GM19238 (cell line): Measurements from ENCODE around the gene PAK4.
"Not testable (repeated sequence)": the region's sequence is repeated elsewhere in the genome, so short reads cannot be mapped to it uniquely, and the experiment has no call there.

Source experiments
- DNase-seq: peaks from one replicate; pipeline ENCODE4 v3.0.0; 2011; ENCODE audit warnings: low spot score; ENCODE audit not compliant: insufficient read length

Gene PAK4

DNA sequence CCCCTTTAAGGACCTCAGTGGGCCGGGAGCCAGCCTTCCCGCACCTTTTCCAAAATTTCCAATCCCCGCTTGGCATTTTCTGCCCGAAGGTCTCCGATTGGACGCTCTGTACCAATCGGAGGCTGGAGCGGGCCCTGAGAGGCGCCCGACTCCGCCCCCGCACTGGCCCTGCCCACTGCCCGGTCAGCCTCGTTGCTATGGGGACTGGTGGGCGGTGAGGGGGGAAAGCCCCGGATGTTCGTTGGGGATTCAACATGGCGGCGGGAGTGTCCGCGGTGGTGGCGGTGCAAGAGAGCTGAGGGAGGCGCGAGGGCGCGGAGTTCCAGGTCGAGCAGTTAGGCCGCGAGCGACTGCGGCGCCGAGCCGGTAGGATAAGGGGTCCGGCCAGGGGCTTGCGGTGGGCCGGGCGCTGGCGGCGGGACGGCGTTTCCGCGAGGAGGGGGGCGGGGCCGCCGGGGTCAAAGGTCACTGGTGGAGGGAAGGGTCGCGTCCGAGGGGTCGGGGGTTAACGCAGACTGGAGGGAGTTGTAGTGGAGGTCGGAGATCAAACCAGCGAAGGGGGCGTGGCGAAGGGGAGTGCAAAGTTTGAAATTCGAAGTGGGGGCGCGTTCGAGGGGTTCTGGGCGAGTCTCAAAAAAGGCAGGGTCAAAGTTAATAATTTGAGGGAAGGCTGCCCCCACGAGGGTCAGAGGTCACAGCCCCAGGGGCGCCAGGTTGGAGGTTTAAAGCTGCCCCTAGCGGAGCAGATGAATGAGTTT is at the start of gene PAK4:
Gene PAK4, plus strand, starts transcription at position 233 of the 758 bp plus-strand sequence. CDS start 43,768 bp downstream, outside the sequence.
- DNase-seq = peak; percentile 99

DNA sequence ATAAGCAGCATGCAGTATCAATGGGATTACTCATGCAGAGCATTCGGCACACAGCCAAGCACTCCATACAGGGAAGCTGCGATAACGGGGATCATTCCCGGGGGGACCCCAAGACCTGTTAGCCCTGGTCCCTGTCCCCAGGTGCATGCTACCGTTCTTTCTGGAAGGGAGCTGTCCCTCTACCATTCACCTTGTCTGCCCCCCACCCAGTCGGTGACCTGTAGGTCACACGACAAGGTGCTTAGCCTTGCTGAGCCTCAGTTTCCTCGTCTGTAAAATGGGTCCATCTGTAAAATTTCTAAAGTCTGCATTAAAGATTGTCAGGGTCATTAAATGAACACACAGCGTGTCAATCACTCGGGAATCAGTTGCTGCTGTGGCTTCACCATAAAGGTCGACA is 48.3 kb upstream of the PAK4 start:
- no peak for DNase-seq

DNA sequence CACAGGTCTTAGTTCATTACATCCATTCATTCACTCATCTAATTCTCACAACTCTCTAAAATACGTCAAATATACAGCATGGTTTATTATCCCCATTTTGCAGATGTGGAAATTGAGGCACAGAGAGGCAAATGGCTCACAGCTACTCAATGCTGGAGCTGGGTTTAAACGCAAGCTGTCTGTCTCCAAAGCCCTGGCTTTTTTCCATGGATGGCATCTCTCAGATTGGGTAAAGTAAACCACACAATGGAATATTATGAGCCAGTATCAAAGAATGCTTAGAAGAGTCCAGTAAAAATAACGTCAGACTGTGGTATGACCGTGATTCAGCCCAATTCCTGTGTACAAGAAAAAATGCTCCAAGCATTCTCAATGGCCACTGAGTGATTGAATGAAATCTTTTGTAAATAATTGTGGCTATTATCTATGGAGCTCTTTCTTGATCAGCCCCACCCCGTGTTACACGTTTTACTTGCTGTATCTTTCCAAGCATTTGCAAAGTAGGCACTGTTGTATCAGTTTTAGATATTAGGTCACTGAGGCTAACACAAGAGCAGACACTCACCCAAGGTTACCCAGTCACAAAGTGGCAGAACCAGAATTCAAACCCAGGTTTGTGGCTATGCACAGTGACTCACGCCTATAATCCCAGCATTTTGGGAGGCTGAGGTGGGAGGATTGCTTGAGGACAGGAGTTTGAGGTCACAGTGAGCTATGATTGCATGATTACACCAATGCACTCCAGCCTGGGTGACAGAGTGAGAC is 47.0 kb upstream of the PAK4 start:
- no peak for DNase-seq

DNA sequence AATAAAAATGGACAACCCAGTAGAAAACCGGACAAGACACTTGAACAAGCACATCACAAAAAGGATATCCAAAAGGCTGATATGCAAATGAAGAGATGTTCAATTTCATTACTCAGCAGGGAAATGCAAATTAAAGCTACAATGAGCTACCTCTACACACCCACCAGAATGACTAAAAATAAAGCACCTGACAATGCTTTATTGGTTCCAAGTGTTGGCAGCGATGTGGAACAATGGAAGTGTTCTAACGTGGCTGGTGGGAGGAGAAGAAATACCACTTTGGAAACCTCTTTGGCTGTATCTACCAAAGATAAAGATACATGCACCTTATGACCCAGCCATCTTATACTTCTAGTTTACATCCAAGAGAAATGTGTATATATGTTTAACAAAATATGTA is 45.2 kb upstream of the PAK4 start:
- DNase-seq = no peak

DNA sequence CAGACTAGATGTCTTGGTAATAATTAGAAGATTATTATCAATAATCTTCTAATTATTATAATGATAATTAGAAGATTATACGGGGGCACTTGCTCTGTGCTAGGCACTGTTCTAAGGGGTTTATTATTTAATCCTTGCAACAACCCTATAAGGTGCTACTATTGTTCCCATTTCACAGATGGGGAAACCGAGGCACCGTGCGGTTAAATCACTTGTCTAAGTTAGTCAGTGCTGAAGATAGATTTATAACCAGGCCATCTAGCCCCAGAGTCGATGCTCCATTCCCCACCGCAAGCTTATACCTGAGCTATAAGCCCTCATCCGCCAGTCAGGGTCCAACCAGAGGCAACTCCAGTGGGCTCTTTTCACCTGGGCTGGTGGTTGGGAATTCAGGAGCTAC is 43.4 kb upstream of the PAK4 start:
- DNase-seq = no peak

DNA sequence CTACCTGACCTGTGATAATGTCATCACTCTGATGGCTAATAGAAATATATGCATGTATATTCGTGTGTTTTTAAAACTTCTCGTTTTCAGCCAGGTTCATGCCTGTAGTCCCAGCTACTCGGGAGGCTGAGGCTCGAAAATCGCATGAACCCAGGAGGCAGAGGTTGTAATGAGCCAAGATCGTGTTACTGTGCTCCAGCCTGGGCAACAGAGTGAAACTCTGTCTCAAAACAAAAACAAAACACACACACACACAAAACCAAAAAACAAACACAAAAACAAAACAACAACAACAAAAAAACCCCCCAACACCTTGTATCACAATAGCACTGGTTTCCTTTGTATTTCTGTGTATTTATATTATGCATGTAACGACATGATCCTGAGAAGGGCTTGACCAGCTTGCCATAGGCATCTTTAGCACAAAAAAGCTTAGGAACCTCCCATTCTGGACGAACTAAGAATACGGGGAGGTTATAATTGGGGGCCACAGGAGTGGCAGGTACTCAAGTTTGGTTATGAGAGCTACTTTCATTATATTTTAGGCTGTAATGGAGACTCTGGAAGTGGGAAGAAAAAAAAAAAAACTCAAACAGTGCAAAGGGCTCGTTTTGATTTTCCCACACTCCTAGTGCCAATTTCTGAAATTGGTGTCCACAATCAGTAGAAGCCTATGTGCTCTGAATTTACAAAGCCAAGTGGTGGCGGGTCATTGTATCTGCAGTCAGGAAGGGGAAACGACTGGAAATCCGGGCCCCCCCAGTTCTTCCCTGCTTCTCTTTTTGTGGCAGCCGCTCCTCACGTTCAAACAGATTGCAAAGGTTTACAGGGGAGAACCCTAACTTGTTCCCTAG is 42.6 kb upstream of the PAK4 start:
- DNase-seq = no peak

DNA sequence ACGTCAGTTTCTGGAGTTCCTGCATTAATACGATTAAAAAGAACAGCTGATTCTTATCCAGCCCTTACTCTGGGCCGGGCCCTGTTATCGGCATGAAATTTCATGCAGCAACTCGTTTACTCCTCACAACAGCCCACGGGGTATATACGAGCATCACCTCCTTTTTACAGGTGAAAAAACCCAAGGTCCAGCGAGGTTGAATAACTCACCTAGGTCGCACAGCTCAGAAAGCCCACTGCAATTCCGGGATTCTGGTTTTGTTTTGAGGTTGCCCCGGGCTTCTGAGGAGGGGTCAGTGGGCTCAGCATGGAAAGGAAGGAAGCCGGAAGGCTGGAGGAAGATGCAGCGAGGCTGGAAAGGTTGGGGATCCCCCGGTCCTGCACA is 42.0 kb upstream of the PAK4 start:
- DNase-seq = no peak

- DNase-seq = no peak
These were observed 41.4 kb upstream of the PAK4 start, which contains the start of gene ACP7 for GRCh38 chr19:39083983-39084731. TSS of gene ACP7 (plus strand) at chr19:39084368. CDS start at chr19:39085270, 902 bp downstream.

DNA sequence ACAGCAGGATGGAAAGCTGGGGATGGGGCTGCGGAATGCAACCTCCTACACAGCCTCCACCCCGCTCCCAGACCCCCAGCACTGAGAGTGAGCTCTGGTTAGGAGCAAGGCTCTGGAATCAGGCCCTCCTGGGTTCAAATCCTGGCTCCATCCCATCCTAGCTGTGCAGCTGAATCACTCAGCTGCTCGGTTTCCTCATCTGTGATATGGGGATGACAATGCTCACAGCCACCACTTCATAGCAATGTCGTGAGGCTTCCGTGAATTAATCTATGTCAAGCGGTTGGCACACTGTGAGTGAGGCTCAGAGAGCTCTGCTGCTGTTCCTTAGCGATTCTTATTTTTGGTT is 40.9 kb upstream of the PAK4 start:
- DNase-seq = no peak

GRCh38 chr19:39085392-39085791 is 40.2 kb upstream of the PAK4 start:
- no peak for DNase-seq

DNA sequence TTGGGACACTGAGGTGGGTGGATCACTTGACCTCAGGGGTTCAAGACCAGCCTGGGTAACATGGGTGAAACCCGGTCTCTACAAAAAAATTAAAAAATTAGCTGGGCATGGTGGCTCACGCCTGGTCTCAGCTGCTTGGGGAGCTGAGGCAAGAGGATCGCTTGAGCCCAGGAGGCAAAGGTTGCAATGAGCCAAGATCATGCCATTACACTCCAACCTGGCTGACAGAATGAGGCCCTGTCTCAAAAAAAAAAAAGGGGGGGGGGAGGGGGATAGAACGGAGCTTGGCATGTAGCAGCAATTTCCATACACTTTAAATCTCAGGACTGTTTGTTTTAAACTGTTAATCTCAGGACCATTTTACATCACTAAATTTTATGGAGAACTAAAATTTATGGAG is 39.2 kb upstream of the PAK4 start:
- DNase-seq = no peak

DNA sequence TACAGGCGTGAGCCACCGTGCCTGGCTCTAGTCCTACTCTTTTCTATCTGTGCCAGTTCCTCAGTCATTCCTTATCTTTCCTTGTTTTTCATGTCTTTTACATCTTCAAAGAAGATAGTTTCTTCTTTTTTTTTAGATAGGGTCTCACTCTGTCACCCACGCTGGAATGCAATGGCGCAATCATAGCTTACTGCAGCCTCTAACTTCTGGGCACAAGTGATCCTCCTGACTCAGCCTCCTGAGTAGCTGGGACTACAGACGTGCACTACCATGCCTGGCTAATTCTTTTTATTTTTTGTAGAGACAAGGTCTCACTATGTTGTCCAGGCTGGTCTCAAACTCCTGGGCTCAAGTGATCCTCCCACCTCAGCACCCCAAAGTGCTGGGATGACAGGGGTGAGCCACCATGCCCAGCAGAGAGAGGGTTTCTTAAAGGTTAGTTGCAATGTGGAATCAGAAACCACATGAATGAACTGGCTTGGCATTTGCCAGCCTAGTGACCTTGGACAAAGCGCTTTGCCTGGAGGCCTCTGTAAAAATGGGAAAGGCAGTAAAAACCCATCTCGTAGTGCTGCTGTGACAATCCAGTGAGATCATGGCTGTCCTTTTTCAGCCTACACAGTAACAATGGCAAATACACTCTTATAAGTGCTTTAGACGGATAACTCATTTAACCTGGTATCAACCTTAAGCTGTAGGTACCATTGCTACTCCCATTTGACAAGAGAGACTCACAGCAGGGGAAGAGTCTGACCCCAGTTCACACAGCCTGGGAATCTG is 37.5 kb upstream of the PAK4 start:
- DNase-seq = no peak

DNA sequence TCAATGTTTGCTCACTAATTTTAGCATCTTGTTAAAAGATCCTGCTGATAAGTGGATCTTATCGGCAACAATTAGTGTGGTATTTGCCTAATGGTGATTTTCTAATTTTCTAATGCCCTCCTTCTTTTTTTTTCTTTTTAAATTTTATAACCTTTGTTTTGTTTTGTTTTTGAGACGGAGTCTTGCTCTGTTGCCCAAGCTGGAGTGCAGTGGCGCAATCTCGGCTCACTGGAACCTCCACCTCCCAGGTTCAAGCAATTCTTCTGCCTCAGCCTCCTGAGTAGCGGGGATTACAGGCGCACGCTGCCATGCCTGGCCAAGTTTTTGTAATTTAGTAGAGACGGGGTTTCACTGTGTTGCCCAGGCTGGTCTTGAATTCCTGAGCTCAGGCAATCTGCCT is 35.6 kb upstream of the PAK4 start:
- not testable (repeated sequence) for DNase-seq

GRCh38 chr19:39090881-39091280 is 34.7 kb upstream of the PAK4 start:
- no peak for DNase-seq

DNA sequence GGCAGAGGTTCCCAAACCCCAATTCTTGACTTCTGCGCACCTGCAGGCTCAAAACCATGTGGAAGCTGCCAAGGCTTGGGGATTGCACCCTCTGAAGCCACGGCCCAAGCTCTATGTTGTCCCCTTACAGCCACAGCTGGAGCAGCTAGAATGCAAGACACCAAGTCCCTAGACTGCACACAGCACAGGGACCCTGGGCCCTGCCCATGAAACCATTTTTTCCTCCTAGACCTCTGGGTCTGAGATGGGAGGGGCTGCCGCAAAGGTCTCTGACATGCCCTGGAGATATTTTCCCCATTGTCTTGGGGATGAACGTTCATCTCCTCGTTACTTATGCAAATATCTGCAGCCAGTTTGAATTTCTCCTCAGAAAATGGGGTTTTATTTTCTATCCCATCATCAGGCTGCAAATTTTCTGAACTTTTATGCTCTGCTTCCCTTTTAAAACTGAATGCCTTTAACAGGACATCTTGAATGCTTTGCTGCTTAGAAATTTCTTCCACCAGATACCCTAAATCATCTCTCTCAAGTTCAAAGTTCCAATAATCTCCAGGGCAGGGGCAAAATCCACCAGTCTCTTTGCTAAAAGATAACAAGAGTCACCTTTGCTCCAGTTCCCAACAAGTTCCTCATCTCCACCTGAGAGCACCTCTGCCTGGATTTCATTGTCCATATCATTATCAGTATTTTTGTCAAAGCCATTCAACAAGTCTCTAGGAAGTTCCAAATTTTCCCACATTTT is 29.6 kb upstream of the PAK4 start:
- DNase-seq = not testable (repeated sequence)

DNA sequence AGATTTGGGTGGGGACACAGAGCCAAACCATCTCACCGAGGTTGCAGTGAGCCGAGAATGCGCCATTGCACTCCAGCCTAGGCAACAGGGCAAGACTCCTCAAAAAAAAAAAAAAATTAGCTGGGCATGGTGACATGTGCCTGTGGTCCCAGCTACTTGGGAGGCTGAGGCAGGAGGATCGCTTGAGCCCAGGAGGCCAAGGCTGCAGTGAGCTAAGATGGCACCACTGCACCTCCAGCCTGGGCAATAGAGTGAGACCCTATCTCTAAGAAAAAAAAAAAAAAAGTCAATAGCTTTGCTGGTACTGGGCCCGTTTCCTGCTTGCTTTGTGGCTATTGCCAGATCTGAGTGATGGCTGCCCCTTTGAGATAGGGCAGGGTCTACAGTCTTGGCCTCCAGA is 28.3 kb upstream of the PAK4 start:
- no peak for DNase-seq

- DNase-seq = no peak
These were observed 27.9 kb upstream of the PAK4 start for GRCh38 chr19:39097721-39098120.

DNA sequence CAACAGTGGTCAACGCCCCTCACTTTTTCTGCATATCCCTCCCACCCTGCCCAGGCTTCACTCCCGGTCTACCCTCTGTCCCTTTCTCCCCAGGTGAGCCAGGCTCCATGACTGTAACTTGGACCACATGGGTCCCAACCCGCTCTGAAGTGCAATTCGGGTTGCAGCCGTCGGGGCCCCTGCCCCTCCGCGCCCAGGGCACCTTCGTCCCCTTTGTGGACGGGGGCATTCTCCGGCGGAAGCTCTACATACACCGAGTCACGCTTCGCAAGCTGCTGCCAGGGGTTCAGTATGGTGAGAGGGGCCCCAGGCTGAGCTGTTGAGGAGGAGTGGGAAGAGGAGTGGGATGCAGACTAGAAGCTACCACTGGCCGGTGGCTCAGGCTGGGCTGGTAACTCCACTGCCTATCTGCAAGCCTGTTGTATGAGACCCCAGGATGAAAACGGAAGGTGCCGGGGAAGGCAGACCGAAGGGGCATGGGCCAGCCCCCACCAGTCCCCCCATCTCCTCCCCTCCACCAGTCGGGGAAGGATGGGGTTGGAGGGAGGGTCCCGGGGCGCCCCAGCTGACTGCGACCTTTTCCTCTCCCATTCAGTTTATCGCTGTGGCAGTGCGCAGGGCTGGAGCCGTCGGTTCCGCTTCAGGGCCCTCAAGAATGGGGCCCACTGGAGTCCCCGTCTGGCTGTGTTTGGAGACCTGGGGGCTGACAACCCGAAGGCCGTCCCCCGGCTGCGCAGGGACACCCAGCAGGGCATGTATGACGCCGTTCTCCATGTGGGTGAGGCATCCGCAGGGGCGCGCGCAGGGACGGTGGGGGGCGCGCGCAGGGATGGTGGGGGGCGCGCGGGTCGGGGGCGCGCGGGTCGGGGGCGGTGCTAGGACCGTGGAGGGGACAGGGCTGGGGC is 27.0 kb upstream of the PAK4 start:
- no peak for DNase-seq

DNA sequence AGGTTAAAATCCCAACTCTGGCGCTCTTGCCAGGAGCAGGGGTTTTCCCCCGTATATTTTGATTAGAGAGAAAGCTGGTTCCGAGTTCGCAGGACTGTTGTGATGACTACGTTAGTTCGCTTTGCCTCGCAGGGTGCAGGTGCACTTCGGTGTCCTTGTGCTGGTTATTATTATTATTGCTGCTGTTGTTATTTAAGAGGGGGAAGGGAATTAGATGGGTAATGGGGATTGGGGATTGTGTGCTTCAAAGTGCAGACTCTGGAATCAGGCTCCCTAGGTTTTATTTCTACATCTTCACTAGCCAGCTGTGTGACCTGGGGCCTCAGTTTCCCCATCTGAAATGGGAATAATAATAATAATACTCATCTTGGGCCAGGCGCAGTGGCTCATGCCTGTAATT is 26.2 kb upstream of the PAK4 start:
- DNase-seq = no peak
